RKO (cell line): ENCODE data around the gene TMEM171.
A peak's percentile ranks its signal among the peaks of the same experiment; 100 is the strongest.

ENCODE experiments used
- DNase-seq: peaks from one replicate; pipeline ENCODE4 v3.0.0-alpha.2; 2016; ENCODE audit warnings: low spot score

Gene TMEM171

DNA sequence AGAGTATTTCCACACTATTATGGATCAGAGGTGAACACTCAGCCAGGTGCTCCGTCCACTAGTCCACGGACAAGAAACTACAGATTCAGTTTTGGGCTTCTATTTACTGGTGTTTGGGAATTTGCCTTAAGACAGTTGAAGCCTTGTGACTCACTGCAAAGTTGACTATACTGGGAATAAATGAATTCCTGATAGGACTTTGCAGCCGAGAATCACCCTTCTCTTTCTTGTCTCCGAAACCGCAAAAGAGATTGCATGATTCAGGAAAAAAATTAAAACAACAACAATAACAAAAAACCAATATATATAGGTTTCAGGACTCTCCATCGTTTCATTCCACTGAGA lies 716 bp downstream of the TMEM171 start:
- DNase-seq, result no peak

DNA sequence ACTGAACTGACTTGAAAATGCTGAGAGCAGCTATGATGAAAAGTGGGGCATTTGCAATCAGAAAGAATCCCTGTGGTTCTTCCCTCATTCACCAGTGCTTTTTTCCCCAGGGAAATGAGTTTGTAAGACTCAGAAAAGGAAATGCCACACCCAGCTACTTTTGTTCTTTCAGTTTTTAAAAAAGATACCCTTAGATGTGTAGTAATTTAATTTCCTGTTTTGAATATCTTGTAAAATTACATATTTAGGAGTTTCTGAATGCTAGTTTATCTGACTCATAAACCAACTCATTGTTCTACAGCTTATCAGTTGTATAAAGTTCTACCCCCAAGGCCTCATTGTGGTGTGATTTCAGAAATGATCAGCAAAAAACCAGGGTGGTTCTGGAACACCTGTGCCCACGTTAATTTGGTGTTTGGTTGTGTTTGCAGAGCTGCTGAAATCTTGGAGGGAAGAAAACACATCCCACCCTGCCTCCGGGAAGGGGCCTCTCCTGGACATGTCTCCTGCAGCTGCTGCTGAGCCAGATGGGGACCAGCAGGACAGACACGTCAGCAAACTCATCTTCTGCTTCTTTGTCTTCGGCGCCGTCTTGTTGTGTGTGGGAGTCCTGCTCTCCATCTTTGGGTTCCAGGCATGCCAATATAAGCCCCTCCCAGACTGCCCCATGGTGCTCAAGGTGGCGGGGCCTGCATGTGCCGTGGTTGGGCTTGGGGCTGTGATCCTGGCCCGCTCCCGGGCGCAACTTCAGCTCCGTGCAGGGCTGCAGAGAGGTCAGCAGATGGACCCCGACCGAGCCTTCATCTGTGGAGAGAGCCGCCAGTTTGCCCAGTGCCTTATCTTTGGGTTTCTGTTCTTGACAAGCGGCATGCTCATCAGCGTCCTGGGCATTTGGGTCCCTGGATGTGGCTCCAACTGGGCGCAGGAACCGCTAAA lies 2.8 kb downstream of the TMEM171 start:
- no peak for DNase-seq

DNA sequence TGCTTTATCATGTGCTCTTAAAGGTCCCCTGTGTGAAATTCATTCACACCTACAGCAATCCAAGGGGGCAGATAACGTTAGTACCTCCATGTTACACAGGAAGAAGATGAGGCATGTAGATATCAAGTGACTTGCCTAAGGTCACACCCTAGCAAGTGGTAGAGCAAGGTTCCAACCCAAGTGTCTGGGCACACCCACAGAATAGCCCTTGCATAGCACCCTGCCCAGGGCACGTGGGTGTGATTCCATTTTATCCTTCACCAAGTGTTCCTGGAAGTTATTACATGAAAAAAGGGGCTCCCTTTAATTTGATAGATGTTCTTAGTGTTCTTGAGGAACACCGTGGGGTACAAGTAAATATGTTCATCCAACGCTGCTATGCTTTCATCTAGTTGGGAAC lies 4.9 kb downstream of the TMEM171 start:
- no peak for DNase-seq

DNA sequence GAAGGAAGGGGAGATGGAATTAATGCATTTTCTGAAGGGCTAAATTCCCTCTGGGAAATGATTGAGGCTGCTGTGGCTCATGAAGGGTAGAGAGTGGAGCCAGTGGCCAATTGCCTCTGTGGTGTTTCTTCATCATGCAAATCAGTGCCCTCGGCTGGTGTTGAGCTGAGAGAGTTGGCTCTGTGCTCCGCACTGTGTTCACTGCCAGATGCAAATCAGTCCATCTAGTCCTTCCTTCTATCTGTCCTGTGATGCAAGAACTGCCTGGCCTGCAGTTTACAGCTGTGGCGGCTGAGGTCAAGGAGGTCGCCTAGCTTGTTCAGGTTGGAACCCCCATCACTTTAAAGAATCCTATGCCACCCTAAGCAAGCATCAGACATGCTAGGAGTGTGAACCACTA lies 6.0 kb downstream of the TMEM171 start:
- no peak for DNase-seq

DNA sequence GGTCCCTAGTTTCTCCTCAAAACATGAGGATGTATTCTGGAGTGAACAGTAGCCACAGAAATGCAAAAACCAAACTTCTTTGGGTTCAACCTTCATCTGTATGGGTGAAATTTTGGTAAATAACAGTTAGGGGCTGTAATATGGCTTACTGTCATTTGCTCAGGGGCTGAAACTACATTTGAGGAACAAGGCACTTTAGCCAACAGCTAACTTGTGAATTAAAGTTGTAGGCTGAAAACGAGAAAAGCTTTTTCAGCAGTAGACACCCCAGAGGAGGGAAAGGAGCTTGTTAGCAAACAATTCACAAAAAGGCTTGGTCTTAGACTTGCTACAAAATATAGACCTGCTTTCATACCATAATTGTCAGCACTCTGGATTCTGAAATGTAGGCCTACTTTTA lies 6.6 kb downstream of the TMEM171 start:
- DNase-seq, result no peak

DNA sequence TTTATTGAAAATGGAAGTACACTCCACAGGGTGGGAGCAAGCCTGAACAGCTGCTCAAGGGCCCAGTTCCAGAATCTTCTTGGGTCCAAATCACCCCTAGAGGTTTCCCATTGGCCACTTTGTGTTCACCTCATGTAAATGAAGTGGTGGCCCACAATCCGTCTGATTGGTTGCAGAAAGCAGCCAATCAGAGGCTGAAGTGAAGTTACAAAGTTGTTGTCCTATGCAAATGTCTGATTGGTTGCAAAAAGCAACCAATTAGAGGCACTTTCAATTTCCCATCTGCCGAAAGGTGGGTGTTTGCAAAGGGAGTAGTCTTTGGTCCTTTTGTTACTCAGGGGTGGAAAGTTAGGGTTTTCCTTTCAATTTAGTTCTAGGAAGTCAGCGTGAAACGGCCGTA lies 8.8 kb downstream of the TMEM171 start:
- no peak for DNase-seq

DNA sequence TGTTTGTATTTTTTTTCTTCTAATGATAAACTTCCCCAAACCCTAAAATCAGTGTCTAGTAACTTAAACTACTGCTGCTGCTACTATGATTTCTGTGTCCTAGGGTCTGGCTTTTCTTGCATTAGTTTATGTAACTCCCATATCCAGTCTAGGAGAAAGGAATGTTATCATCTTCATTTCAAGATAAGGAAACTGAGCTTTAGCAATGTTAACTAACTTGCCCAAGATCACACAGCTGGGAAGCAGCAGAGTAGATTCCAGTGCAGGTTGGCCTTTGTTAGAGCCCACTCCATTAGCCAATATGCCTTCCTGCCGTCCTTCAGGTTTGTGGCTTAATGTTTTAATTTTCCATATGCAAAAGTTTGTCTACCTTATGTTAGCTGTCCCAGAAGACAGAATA lies 10.4 kb downstream of the TMEM171 start:
- no peak for DNase-seq

DNA sequence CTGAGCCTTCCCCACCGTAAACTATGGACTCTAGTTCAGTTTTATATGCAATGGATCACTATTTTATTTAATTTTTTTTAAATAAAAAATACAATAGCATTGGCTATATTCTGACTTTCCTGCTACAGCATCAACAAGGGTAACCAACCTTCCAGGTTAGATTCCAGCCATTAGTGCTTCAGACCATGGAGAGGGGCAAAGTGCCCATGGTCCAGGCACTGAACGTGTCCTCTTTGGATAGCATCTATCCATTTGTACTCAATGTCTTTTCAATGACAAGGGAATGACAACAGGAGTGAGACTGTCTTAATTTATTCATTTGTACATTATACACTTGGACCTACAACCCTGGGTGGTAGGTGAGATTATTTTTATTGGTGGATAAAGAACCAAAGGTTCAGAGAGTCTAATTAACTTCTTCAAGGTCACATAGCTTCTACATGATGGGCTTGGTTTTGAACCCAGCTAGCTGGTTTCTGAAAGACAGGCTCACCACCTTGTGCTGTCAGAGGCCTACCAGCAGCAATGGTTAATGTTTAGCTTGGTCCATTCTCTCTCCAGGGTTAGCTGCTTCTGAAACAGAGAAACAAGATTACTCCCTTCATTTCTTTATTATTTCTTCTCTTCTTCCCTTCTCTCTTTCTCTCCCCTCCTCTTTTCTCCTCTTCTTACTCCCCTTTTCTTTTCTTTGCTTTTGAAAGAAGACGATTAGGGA lies 11.5 kb downstream of the TMEM171 start:
- DNase-seq, result no peak

DNA sequence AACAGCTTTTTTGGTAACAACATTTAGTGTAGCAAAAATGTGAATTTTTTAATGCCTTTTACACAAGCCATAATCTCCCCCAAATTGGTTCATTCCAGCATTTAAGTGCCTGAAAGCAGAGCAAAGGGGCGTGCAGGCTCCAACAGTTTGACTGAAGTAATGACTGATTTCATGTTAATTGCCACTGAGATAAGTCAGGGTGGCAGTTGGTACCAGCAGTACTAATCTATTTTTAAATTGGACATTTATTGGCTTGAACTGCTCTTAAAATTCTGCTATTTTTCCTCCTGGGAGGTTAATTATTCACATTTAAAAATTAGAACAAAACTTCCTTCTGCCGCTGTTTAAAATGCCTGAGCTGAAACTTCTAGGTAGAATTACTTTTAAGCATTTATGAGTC lies 12.4 kb downstream of the TMEM171 start:
- DNase-seq, result no peak

DNA sequence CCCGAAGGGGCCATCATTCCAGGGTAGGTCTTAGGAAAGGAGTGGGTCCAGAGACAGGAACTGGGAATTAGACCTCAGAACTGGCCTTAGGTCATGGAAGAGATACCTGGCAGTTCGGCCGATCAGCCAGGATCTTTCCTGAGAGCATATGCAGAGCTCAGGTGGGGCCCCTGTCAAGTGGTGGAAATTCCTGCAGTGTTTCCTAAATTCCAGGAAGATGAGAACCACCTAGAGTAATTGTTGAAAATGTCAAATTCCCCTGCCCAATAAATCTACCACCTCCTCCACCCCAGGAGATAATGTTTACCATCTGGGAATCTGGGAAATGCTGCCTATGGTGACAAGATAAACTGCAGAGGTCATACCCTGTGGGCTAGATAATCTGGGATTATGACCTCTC lies 14.6 kb downstream of the TMEM171 start:
- DNase-seq, result no peak

DNA sequence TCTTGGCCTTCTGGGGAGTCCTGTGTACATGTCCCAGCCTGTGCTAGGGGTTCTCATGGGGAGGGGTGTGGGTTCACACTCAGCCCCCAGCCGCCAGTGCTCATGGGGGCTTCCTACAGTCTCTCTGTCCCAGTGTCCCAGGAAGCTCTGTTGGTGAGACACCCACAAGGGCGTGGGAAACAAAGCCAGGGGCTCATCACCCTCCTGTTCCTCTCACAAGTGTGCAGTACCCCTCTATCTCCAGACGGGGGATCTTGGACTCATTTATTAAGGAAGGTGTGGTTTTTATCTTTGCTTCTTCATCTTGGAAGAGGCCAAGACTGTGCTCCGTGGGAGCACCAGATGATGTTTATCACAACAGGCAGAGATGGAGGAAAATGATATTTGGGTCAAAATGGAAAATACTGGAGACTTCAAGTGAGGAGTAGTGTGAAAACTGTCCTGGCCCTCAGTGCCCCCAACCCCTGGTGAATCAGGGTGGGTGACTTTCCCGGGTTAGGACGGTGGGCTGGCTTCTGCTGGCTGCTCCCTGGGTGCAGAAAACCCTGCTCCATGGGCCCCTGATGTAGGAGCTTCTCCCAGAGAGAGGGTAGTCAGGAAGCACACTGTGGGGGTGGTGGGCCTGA lies 15.2 kb downstream of the TMEM171 start:
- DNase-seq, result peak; percentile 66

DNA sequence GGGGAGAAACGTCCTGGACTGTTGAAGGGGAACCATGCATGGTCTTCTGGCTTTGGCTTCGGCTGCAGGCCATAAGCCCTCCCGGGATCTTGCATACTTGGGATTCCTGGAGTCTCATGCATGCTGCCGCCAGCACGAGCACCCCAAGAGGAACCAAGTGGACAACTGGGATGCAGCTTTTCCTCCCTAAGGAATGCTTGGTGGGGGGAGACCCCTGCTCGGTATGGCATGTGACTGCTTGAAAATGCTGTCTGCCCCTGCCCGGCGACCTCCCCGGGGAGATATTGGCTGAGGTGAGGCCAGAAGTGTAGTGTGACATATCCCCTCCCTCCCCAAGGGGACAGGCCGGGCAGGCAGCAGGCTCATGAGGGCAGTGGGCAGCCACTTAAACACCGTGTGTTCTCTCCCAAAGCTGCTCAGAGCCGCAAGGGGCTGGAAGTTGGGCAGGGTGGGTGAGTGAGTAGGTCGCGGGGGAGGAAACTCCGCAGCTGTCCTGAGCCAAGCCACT lies 15.7 kb downstream of the TMEM171 start:
- DNase-seq, result no peak

DNA sequence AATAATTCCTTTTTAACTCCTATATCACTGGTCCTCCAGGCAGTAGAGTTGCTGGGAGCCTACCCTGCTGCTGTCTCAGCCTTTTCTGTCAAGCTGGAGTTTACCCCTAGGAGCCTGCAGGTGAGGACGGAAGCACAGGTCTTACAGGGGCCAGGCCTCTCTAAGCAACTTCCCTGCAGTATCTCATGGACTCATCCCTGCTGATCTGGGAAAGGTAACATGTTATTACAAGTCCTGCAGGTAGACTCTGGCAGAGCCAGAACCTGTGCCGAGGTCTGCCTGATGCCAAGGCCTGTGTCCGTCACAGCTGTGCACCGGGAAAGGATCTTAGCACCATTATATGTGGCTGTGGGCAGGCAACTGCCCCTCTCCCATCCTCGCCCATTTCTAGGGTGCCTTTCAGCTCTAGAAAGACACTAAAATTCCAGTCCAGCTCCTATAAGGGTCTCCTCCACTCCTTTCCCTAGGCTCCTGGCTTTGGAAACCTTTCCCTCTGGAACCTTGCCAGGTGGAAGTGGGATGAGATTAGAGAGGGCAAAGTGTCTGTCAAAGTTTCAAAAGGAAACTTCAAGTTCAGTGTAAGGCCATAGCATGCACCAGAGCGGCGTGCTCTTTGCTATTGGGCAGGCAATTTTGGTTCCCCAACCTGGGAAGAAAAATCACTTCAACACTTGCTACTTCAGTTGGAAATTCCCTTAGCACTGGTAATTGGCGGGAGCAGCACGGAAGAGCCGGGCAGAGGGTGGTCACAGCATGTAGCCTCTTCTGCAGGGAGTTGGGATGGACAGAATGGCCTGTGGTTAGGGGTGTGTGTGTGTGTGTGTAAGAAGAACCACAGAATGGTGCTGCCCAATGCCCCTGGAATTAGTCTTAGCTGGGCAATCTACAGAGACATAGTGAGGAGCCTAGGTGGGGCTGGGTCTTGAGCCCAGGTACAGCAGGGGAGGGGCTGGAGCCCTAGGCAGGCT lies 17.5 kb downstream of the TMEM171 start:
- no peak for DNase-seq

DNA sequence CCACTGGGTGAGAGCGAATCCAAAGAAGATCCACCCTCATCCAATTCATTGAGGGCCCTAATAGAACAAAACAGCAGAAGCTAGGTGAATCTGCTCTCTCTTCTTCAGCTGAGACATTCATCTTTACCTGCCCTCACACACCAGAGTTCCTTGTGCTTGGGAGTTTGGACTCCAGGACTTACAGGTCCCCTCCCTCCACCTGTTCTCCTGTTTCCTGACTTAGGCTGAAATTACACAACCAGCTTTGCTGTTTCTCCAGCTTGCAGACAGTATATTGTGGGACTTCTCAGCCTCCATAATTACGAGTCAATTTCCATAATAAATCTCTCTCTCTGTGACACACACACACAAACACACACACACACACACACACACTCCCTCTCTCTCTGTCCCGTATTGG lies 19.1 kb downstream of the TMEM171 start:
- no peak for DNase-seq

DNA sequence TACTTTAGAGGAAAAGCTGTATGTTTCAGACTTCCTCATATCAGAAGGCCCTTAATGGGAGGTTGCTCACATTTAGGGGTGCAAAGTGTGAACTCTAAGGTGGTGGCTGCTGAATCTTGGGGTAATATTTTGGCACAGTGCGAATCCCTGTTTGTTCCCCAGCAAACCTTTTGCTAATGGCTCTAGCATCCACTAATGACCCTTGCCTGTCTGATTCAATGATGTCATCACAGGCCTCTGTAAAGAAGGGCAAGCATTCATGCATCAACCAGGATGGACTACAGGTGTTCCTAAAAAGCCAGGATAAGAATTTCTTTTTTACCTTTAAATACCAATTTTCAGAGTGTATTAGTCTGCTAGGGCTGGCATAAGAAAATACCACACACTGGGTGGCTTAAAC lies 20.4 kb downstream of the TMEM171 start:
- DNase-seq, result no peak

DNA sequence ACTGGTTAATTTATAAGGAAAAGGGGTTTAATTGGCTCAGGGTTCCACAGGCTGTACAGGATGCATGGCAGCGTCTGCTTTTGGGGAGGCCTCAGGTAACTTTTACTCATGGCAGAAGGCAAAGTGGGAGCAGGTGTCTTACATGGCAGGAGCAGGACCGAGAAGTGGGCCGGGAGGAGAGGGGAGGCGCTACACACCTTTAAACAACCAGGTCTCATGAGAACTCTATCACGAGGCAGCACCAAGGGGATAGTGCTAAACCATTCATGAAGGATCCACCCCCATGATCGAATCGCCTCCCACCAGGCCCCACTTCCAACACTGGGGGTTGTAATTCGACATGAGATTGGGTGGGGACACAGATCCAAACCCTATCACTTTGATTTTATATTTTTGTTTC lies 21.7 kb downstream of the TMEM171 start:
- no peak for DNase-seq

DNA sequence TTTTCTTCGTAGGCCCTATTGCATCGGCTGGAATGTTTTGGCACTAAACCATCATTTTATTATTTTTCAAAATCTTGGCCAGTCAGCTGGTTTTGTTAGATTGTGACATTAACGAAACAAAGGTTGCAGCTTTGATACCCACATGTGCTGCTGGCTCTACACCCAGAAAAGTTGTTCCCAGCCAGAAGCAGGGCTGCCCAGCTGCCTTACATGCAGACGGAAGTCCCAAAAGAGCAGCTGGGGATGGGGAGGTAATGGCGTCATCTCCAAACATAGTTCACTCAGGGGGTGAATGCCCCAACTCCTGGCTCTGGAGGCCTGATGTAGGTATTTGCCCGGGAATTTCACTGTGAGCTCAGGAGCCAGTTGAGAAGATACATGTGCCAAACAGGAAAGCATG lies 23.3 kb downstream of the TMEM171 start:
- DNase-seq, result no peak

DNA sequence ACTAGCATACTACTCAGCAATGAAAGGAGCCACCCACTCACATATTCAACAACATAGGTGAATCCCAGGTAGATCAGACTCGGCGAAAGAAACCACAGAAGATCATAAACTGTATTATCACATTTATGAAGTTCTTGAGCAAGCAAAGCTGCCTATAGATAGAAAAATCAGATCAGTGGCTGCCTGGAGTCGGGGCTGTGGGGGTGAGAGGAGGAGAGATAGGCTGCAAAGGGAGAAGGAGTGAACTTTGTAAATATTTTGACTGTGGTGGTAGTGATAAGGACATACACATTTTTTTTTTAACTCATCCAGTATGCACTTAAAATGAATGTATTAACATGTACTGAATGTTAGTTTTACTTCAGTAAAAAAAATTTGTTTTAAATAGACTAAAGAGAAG lies 29.2 kb downstream of the TMEM171 start:
- DNase-seq, result no peak

DNA sequence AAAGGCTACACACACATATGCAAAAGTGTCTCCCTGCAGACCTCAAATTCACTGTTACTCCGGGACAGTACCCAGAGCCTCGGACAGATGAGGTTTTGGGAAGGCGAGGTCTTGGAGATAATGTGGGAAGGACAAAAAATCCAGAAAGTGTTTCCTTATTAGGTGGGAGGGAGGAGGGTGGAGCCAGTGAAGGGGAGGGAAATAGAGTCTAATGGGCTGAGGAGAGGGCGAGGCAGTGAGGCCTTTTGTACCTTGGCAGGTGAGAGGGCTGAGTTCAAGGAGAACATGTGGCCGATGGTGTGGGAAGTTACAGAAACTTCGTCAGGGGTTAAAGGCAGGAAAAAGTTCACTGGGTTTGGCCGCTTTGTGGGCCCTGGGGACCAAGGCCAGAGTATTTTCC lies 30.5 kb downstream of the TMEM171 start:
- DNase-seq, result no peak

DNA sequence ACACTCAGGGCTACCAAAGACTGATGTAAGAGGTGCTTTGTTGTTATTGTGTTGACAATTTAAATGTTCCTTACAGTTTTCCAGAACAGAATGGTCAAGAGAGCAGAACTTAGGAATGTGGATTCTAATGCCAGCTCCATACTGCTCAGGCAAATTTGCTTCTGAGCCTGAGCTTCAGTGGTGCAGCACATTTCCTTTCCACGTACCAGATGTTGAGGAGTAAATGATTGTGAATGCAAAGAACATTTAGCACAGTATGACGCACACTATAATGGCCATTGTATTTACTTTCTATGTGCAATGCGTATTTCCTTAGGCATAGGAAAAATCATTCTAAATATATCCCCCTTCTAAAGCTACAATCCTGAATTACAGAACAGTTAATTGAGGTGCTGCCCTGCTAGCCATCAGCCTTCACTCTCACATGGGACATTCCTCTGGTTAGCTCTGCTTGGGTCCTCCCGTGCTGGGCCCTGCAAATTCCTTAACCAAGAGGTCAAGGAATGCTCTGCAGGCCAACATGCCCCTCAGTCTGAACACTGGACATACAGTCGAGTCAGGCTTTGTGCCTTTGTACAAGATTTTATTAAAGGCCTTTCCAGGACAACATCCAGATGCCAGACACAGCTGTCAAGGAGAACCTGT lies 31.5 kb downstream of the TMEM171 start:
- DNase-seq, result no peak
